ENCODE measurements around the gene GCAT.
"Not testable (repeated sequence)": the region's sequence is repeated elsewhere in the genome, so short reads cannot be mapped to it uniquely, and the experiment has no call there.

GCAT gene

DNA sequence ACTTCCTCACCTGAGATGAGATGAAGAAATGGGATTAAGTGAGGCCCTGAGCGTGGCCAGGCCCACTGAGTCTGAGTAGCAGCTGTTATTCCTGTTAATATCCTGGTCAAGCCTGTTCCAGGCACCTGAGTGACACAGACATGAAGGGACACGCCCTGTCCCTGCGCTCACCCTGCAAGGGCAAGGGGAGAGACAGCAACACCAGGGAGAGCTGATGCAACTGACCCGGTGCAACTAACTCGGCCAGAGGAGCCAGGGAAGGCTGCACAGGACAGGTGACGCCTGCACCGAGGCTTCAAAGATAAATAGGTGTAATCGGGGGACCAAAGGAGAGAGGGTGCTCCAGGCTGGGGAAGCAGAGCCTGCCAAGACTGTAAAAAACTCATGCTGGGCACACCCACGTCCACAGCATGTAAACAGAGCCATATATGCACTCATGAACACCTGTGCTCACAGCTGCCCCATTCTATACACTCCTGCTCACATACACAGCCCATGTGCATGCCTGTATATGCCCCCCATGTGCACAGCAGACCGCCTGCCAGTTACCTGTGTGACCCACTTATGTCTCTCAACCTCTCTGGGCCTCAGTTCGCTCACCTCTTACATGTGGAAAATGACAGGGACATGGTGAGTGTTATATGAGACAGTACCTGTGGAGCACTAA is 22.8 kb upstream of the GCAT start:
- DNase-seq, result no peak

DNA sequence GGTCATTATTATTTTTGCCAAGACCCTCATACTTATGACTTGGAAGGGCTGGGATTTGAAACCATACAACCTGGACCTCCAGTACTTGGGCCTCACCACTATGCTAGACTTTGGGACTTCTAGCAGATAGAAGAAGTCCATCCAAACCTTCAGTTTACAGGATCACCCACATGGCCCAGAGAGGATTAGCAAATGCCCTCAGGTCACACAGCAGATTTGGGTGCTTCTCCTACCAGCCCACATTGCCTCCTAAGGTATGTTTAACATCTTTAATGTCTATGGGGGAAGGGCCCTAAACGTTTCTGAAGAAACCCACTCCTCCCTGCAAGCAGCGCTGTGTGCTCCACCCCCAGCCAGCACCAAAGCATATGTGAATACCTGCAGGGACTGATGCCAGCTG is 17.5 kb upstream of the GCAT start:
- DNase-seq, result no peak

DNA sequence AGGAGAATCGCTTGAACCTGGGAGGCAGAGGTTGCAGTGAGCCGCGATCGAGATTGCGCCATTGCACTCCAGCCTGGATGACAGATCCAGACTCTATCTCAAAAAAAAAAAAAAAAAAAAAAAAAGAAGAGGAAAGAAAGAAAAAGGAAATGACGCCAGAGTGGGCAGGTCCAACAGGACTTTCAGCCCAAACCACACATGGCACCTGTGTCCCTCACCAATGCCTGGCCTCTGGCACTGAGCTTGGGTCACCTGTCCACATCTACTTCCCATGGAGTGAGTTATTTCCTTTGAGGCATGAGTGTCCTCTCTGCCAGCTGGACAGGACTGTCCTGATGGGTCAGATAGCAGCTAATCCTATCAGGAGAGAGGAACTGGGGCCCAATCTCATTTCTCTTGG is 15.2 kb upstream of the GCAT start:
- no peak for DNase-seq

DNA sequence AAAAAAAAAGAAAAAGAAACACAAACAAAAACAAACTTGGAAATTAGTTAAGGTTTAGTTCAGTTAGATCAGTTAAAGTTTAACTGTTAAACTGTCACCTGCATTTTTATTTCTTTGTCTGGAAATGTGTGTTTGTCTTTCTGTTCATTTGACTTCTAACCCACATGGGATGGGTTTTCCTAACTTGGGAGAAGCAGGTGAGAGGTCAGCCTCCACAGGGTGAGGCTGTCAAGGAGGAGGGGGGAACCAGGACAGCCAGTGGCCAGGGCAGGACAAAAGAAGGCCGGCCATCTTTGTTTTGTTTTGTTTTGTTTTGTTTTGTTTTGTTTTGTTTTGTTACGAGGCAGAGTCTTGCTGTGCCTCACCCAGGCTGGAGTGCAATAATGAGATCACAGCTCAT is 13.4 kb upstream of the GCAT start:
- DNase-seq, result no peak

DNA sequence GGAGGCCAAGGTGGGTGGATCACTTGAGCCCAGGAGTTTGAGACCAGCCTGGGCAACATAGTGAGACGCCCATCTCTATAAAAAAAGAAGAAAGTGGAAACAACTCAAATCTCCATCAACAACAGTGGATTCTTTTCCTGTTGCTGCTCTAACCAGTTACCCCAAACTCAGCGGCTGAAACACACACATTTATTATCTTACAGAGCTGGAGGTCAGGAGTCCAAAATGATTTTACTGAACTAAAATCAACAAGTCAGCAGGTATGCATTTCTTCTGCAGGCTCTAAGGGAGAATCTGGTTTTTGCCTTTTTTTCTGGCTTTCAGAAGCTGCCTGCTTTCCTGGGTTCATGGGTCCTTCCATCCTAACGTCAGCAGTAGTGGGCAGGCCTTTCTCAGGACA is 11.7 kb upstream of the GCAT start:
- DNase-seq, result no peak

DNA sequence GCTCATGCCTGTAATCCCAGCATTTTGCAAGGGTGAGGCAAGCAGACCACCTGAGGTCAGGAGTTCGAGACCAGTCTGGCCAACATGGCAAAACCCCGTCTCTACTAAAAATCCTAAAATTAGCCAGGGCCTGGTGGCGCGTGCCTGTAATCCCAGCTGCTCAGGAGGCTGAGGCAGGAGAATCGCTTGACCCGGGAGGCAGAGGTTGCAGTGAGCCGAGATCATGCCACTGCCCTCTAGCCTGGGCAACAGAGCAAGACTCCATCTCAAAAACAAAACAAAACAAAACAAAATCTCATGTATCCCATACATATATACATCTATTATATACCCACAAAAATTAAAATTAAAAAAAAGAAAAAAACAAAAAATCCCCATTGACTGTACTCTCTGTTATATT is 10.5 kb upstream of the GCAT start:
- not testable (repeated sequence) for DNase-seq

DNA sequence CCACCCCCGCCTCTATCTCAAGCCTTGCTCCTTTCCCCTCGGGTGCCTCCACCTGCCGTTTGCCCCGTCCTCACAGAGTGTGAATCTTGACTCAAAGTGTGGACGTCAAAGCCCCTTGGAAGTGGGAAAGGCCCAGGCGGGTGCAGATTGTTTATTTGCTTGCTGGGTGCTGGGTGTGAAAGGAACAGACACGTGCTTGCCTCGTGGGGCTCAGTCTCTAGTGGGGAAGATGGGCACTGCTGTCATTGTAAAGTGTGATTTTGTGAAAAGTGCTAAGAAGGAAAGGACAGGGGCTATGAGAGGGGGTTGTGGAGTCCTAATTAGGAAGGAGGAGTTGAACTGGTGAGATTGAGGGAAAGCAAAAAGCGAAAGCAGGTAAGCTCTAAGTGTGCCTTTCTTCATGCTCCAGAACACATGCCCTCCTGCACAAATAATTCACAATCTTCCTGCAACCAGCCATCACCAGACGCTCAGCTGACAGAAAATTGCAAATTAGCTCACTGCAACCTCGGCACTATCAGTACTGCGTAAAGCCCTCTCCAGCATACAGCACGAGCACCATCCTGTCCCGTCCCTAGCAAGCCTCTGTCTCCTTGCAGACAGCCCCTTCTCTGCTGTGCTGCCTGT is 9.7 kb upstream of the GCAT start:
- DNase-seq, result no peak

DNA sequence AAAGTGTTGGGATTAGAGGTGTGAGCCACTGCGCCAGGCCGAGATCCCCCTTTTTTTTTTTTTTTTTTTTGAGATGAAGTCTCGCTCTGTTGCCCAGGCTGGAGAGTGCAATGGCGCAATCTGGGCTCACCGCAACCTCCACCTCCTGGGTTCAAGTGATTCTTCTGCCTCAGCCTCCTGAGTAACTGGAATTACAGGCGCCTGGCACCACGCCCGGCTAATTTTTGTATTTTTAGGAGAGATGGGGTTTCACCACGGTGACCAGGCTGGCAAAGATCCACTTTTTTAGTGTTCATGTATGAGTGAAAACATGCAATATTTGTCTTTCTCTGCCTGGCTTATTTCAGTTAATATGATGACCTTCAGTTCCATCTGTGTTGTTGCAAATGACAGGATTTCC is 7.8 kb upstream of the GCAT start:
- DNase-seq, result not testable (repeated sequence)

DNA sequence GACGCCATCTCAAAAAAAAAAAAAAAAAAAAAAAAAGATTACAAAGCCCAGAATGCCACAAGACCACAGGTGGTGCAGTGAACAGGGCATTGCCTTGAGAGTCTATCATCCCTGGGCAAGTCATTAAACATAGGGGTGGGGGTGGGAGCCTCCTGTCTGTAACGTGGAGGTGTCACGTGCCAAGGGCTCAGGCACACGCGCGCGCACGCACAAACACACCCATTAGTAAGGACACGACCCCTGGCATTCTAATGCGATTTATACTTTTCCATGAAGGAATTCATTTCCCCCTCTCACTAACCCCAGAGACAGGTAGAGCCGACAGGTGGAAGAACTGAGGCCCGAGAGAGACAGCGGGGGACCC is 5.8 kb upstream of the GCAT start:
- no peak for DNase-seq

DNA sequence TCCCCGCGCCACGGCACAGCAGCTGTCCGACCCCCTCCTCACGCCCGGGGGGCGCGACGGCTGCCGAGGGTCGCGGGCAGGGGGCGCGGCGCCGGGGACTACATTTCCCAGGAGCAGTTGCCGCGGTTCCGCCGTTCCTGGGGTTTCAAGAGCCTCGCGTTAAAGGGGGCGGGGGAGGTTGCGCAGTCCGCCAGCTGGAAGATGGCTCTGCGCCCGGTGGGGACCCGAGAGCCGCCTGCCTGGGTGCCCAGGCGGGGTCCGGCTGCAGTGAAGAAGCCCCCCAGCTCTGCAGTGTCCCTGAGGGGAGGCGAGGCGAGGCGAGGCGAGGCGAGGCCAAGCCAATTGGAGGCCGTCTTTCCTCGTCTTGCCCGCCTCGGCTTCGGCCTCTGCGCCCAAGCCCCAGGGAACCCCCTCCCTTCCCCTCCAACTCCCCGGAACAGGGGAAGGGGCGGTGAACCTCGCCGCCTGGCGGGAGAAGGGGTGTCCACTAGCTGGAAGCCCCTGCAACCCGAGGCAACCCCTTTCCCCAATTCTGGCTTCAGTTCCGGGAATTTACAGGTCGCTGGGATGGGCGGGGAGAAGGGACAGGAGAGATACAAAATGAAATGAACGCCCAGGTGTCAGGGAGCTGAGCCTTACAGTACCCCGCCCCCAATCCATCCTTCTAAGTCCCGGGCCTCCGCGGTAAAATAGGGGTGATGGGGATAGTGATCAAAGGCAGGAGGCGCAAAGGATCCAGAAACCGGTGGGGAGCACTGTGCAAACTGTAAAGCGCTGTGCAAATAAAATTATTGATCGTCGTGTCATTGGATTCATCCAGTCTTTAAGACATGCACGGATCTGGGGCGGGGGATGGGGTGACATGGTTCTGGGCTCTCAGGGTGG is 5.2 kb upstream of the GCAT start:
- no peak for DNase-seq

DNA sequence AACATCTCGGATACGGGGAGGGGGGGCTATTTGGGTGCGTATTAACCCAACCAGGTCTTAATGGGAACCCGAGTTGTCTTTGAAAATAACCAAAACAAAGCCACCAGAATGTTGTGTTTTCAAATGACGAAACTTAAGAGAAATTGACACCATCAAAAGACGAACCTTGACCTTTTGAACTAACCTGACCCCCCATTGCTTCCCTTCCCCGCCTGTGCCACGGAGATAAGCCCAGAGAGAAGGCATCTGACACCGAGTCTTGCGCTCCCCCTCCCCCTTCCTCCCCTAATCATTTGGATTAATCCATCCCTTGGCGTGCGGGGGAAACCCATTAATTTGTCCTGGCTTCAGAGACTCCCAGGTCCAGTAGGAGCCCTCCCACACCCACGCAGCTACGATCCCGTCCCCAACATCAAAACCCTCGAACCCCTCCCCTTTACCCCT is 4.5 kb upstream of the GCAT start:
- no peak for DNase-seq

DNA sequence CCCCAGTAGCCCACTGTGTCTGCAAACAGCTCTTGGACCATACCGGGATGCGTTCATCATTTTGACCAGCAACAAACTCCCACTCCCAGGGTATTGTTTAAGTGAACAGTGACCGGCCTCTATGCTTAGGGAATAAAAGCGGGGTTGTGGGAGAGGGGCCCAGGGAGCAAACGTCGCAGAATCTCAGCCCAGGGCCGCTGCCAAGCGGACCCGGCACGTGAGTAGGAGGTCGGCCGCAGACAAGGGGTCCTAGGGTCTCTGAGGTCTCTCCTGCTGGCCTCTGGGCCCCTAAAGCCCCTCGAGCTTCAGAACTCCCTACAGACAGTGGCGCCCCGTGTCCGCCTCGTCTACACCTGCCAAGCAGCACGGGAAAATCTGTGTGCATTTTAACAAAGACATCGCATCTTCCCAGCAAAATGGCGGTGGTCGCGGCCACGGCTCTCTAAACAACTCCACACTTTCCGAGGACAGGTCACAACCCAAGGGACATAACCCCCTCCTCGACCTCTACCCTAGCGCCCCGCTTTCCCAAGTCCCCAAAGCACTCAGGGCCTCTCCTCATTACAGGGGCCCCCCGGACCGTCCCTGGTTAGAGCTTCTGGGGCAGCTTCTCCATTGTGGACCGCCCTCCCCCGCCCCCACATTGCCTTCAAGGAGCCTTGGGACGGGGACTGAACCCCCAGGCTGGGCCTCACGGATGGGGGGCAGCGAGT is 3.9 kb upstream of the GCAT start:
- no peak for DNase-seq

DNA sequence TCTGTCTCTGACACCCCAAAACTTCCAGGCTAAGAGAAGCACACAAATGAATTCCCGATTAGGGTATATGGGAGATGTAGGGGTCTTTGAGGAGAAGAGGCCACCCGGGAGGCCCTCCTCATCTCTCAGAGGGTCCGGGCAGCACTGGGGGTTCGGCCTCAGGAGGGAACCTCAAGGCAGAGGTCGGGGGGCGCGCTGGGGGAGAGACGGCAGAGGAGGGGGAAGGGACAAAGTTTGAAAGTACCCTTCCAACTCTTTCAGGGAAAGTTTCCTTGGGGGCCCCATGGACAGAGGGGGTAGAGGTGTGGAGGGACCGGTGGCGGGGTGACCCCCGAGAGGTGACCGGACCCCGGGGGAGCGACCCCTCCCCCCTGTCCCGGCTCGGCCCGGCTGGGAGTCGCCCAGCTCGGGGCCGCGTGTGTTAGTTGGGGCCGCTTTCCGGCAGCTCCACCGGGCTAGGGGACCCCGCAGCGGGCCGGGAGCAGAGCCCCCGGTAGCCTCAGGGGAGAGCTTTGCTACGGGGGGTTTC is 3.3 kb upstream of the GCAT start:
- no peak for DNase-seq

DNA sequence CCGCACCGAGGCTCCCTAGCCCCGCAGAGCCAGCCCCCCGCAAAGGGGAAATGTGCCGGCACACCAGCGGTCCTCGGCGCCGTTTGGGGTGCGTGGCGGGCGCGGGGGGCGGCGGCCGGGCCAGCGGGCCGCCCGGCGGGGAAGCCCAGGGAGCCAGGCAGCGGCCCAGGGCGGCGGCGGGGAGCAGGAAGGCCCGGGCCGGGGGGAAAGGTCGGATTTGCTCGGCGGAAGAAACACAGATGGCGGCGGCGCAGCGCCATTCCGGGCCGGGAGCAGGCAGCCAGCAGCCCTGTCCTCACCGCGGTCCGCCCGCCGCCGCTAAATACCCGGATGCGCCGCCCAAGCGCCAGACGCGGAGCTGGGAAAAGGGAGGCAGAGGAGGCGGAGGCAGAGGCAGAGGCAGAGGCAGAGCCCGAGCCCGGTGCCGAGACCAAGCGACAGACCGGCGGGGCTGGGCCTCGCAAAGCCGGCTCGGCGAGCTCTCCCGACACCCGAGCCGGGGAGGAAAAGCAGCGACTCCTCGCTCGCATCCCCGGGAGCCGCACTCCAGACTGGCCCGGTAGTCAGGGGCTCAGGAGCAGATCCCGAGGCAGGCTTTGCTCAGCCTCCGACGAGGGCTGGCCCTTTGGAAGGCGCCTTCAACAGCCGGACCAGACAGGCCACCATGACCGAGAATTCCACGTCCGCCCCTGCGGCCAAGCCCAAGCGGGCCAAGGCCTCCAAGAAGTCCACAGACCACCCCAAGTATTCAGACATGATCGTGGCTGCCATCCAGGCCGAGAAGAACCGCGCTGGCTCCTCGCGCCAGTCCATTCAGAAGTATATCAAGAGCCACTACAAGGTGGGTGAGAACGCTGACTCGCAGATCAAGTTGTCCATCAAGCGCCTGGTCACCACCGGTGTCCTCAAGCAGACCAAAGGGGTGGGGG is 2.6 kb upstream of the GCAT start:
- no peak for DNase-seq

DNA sequence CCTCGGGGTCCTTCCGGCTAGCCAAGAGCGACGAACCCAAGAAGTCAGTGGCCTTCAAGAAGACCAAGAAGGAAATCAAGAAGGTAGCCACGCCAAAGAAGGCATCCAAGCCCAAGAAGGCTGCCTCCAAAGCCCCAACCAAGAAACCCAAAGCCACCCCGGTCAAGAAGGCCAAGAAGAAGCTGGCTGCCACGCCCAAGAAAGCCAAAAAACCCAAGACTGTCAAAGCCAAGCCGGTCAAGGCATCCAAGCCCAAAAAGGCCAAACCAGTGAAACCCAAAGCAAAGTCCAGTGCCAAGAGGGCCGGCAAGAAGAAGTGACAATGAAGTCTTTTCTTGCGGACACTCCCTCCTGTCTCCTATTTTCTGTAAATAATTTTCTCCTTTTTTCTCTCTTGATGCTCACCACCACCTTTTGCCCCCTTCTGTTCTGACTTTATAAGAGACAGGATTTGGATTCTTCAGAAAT is 1.9 kb upstream of the GCAT start:
- no peak for DNase-seq

DNA sequence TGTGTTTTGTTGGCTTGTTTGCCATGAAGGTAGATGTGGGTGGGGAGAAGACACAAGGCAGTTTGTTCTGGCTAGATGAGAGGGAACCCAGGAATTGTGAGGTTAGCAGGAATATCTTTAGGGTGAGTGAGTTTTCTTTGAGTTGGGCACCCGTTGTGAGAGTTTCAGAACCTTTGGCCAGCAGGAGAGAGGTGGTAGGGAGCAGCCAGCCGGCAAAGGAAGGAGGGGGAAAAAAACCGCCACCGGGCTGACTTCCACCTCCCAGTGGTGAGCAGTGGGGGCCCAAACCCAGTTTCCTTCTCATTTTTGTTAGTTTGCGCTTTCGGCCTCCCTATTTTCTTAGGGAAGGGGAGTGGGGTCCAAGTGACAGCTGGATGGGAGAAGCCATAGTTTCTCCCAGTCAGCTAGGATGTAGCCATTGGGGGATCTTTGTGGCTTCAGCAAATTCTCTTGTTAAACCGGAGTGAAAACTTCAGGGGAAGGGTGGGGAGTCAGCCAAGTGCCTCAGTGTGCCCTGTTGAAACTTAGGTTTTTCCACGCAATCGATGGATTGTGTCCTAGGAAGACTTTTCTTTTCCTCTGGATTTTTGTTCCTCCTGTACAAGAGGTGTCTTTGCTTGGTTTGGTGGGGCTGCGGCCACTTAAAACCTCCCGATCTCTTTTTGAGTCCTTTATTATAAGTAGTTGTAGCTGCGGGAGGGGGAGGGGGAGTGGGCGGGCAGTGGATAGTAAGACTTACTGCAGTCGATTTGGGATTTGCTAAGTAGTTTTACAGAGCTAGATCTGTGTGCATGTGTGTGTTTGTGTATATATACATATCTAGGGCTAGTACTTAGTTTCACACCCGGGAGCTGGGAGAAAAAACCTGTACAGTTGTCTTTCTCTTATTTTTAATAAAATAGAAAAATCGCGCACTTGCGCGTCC is 1.1 kb upstream of the GCAT start:
- DNase-seq, result no peak

DNA sequence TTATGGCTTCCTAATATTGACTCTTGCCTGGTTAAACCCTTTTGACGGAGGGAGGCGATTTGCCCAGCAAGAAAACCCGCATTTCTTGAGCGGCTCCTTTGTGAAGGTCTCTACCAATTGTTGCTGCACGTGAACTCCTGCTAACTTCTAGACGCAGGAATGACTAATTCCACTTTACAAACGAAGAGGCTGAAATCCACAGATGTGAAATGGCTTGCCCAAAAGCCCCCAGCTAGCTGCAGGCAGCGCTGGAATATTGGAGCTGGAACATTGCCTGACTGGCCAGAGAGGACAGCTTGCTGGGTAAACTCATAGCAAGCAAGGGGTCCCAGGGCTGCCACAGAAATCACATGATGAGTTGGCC is 542 bp downstream of the GCAT start:
- DNase-seq, result no peak

DNA sequence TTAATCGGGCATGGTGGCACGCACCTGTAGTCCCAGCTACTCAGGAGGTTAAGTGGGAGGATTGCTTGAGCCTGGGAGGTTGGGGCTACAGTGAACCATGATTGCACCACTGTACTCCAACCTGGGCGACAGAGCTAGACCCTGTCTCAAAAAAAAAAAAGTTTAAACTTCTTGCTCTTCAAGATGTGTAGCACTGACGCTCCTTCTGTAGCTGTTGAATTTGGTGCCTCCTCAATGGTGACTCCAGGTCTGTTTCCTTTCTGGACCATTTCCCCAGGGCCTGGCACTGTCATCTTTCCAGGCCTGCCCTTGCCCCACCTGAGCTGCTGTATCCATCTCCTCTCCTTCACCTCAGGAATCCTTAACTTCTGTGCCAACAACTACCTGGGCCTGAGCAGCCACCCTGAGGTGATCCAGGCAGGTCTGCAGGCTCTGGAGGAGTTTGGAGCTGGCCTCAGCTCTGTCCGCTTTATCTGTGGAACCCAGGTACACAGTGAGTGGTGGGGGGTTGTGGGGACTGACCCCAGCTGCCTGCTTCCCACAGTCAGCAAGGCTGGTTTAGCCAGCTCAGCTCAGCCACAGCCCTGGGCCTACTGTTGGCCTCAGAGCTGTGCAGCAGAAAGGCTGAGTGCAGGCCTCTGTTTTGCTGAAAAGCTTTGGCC is 2.1 kb downstream of the GCAT start:
- no peak for DNase-seq

DNA sequence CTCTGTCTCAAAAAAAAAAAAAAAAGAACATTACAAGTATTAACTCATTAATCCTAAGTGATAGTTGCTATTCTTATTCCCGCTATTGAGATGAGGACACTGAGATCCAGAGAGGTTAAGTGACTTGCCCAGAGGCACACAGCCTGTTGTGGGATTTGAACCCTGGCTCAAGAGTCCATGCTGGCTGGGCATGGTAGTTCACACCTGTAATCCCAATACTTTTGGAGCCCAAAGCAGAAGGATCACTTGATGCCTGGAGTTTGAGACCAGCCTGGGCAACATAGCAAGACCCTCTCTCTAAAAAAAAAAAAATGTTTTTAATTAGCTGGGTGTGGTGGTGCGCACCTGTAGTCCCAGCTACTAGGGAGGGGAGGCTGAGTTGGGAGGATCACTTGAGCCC is 4.1 kb downstream of the GCAT start:
- no peak for DNase-seq
